DND-41 (cell line): ENCODE data around the gene ATG9B.

Experiments used
- ATAC-seq: fragments of 200-7000 bp; cut with Tn5 transposase; 3 replicates; pipeline ENCODE4 v1.9.1; 2021; ENCODE audit warnings: low read depth; ENCODE audit not compliant: insufficient read depth
- DNase-seq: peaks from one replicate; pipeline ENCODE4 v3.0.0-alpha.2; 2020
- H2AFZ ChIP-seq: 2 replicates; pipeline ENCODE4 v1.6.0; 2012; ENCODE audit warnings: low read depth, low read length
- H3K27ac ChIP-seq: 2 replicates; pipeline ENCODE4 v1.5.1; 2012; ENCODE audit warnings: low read length, inconsistent platforms
- H3K27me3 ChIP-seq: fragments of 200-600 bp; sonication (generic); 2 replicates; pipeline ENCODE4 v1.6.0; 2012; ENCODE audit warnings: low read length, mild to moderate bottlenecking, inconsistent platforms; ENCODE audit not compliant: insufficient read depth, poor library complexity
- H3K36me3 ChIP-seq: 2 replicates; pipeline ENCODE4 v1.5.1; 2012; ENCODE audit warnings: low read length, inconsistent platforms; ENCODE audit not compliant: insufficient read depth
- H3K4me1 ChIP-seq: 2 replicates; pipeline ENCODE4 v1.5.1; 2012; ENCODE audit warnings: mild to moderate bottlenecking, low read length; ENCODE audit not compliant: insufficient read depth
- H3K4me2 ChIP-seq: 2 replicates; pipeline ENCODE4 v1.6.0; 2012; ENCODE audit warnings: mild to moderate bottlenecking, moderate library complexity, low read length, inconsistent platforms; ENCODE audit not compliant: insufficient read depth
- H3K4me3 ChIP-seq, 2 experiments: fragments of 200-600 bp in 1 of 2; shearing (Covaris generic) in 1 of 2; 2 replicates each; pipeline ENCODE4 v1.5.1; 2012 to 2016; ENCODE audit warnings: inconsistent platforms in 2 of 2, low read length in 2 of 2, mild to moderate bottlenecking in 2 of 2, low read depth in 1 of 2, moderate library complexity in 1 of 2
- H3K79me2 ChIP-seq: 2 replicates; pipeline ENCODE4 v1.6.0; 2012; ENCODE audit warnings: low read length, inconsistent platforms; ENCODE audit not compliant: insufficient read depth
- H3K9ac ChIP-seq: 2 replicates; pipeline ENCODE4 v1.6.0; 2012; ENCODE audit warnings: low read depth, mild to moderate bottlenecking, inconsistent platforms, low read length, moderate library complexity
- H3K9me3 ChIP-seq: 2 replicates; pipeline ENCODE4 v1.5.1; 2012; ENCODE audit warnings: low read length, moderate library complexity, mild to moderate bottlenecking, inconsistent platforms; ENCODE audit not compliant: insufficient read depth, severe bottlenecking
- H4K20me1 ChIP-seq: 2 replicates; pipeline ENCODE4 v1.6.0; 2012; ENCODE audit warnings: low read length; ENCODE audit not compliant: insufficient read depth
- CTCF ChIP-seq: IDR thresholded peaks from 2 replicates; pipeline ENCODE4 v1.5.1; 2012; ENCODE audit warnings: borderline replicate concordance, low read length, moderate library complexity, mild to moderate bottlenecking; ENCODE audit not compliant: poor library complexity, severe bottlenecking; ENCODE audit errors: extremely low read depth
- EZH2 ChIP-seq: IDR thresholded peaks from 3 replicates; pipeline ENCODE4 v1.6.1; 2012; ENCODE audit warnings: borderline replicate concordance, low read depth, mild to moderate bottlenecking, moderate library complexity, low read length, inconsistent platforms; ENCODE audit not compliant: severe bottlenecking

The ATG9B gene

GRCh38 chr7:151006590-151007300 lies 17.5 kb downstream of the ATG9B start:
- no peak for TF ChIP-seq EZH2
- no peak for TF ChIP-seq CTCF
- no peaks in the 10 kb centered on the region for H3K27me3 ChIP-seq
- ATAC-seq (no peak), DNase-seq (no peak)
- no peaks in the 10 kb centered on the region for H3K36me3 ChIP-seq
- H3K9me3 ChIP-seq, result no peaks in the 10 kb centered on the region
- no peak overlapping the region for H3K4me3 ChIP-seq
- H3K27ac ChIP-seq, result no peak overlapping the region
- no peak overlapping the region for H3K9ac ChIP-seq
- peaks cover 25% of the 10 kb centered on the region for H3K4me1 ChIP-seq
- H3K79me2 ChIP-seq, result no peaks in the 10 kb centered on the region
- no peaks in the 10 kb centered on the region for H4K20me1 ChIP-seq
- no peak overlapping the region for H3K4me2 ChIP-seq
- H2AFZ ChIP-seq, result no peak overlapping the region

GRCh38 chr7:151005566-151005965 lies 18.7 kb downstream of the ATG9B start:
- H3K79me2 ChIP-seq, result no peaks in the 10 kb centered on the region
- peaks cover 25% of the 10 kb centered on the region for H3K4me1 ChIP-seq
- H3K9me3 ChIP-seq, result no peaks in the 10 kb centered on the region
- no peaks in the 10 kb centered on the region for H4K20me1 ChIP-seq
- no peak overlapping the region for H3K27ac ChIP-seq
- no peak overlapping the region for H2AFZ ChIP-seq
- no peak overlapping the region for H3K9ac ChIP-seq
- TF ChIP-seq CTCF, result no peak
- TF ChIP-seq EZH2, result no peak
- no peaks in the 10 kb centered on the region for H3K27me3 ChIP-seq
- no peak for ATAC-seq
- H3K36me3 ChIP-seq, result no peaks in the 10 kb centered on the region
- H3K4me2 ChIP-seq, result no peak overlapping the region
- H3K4me3 ChIP-seq, result no peak overlapping the region
- DNase-seq, result no peak

DNA sequence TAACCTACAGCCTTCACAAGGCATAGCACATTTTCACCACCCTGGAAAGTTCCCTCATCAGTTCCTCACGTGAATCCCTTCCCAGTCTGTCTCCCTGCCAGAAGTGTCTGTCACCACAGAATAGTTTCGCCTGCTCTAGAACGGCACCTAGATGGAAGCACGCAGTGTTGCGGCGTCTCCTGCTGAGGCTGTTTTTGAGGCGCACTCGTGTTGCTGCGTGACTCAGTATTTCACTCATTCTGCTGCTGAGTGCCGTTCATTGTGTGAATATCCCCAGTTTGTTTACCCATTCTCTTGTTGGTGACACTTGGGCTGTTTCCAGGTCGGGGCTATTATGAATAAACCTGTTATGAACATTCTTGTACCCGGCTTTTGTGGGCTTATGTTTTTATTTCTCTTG lies 20.7 kb downstream of the ATG9B start:
- H3K27ac ChIP-seq, result no peak overlapping the region
- no peaks in the 10 kb centered on the region for H3K9me3 ChIP-seq
- no peak overlapping the region for H3K9ac ChIP-seq
- H3K27me3 ChIP-seq, result no peaks in the 10 kb centered on the region
- H3K79me2 ChIP-seq, result no peaks in the 10 kb centered on the region
- peaks cover 14% of the 10 kb centered on the region for H3K4me1 ChIP-seq
- H4K20me1 ChIP-seq, result no peaks in the 10 kb centered on the region
- H3K4me3 ChIP-seq, result no peak overlapping the region
- no peaks in the 10 kb centered on the region for H3K36me3 ChIP-seq
- no peak overlapping the region for H3K4me2 ChIP-seq
- no peak for TF ChIP-seq EZH2
- no peak for TF ChIP-seq CTCF
- ATAC-seq (no peak), DNase-seq (no peak)
- H2AFZ ChIP-seq, result no peak overlapping the region

GRCh38 chr7:151001546-151001945 lies 22.7 kb downstream of the ATG9B start:
- Histone ChIP-seq H3K4me2 (no peak overlapping the region), H3K27ac (no peak overlapping the region), H3K9ac (no peak overlapping the region), H4K20me1 (no peaks in the 10 kb centered on the region; the same call in 1 of the 2 replicates), H2AFZ (no peak overlapping the region), H3K4me1 (no peaks in the 10 kb centered on the region), H3K9me3 (no peaks in the 10 kb centered on the region), H3K4me3 (no peak overlapping the region), H3K36me3 (no peaks in the 10 kb centered on the region), H3K79me2 (no peaks in the 10 kb centered on the region), H3K27me3 (no peaks in the 10 kb centered on the region)
- DNase-seq, result no peak
- TF ChIP-seq CTCF (no peak), EZH2 (no peak)
- no peak for ATAC-seq
